NB4 (cell line): ENCODE results near the gene BPIFB3.

Source experiments
- DNase-seq: peaks from one replicate; pipeline ENCODE4 v3.0.0; 2010; ENCODE audit warnings: low read depth
- H3K4me3 ChIP-seq: one replicate; pipeline ENCODE4 v1.5.1; 2011; ENCODE audit warnings: mild to moderate bottlenecking, low read depth, low read length, moderate library complexity
- CTCF ChIP-seq: IDR thresholded peaks from one replicate; pipeline ENCODE4 v1.5.1; 2012; ENCODE audit warnings: low read depth, low read length
- MAX ChIP-seq: IDR thresholded peaks from 2 replicates; pipeline ENCODE4 v1.6.1; 2011; ENCODE audit warnings: low read depth, low read length
- MYC ChIP-seq: IDR thresholded peaks from 2 replicates; pipeline ENCODE4 v1.6.1; 2011; ENCODE audit warnings: low read depth, low read length
- POLR2A ChIP-seq: IDR thresholded peaks from 2 replicates; pipeline ENCODE4 v1.6.1; 2011; ENCODE audit warnings: mild to moderate bottlenecking; ENCODE audit not compliant: insufficient read length; ENCODE audit errors: extremely low read depth

BPIFB3 gene

GRCh38 chr20:33028875-33029274 is 24.8 kb upstream of the BPIFB3 start:
- TF ChIP-seq MYC (no peak), POLR2A (no peak), CTCF (no peak), MAX (no peak)
- no peak overlapping the region for H3K4me3 ChIP-seq
- DNase-seq, result no peak

- no peak overlapping the region for H3K4me3 ChIP-seq
- no peak for DNase-seq
- no peak for TF ChIP-seq CTCF
- no peak for TF ChIP-seq MAX
- TF ChIP-seq MYC, result no peak
- no peak for TF ChIP-seq POLR2A
Measured at GRCh38 chr20:33030076-33030475, 23.6 kb upstream of the BPIFB3 start.

- DNase-seq, result no peak
- H3K4me3 ChIP-seq, result no peak overlapping the region
- TF ChIP-seq POLR2A, result no peak
- no peak for TF ChIP-seq MYC
- TF ChIP-seq MAX, result no peak
- no peak for TF ChIP-seq CTCF
Measured at GRCh38 chr20:33030569-33030968, 23.1 kb upstream of the BPIFB3 start.

- no peak within 1 kb of the TSS for H3K4me3 ChIP-seq
- TF ChIP-seq POLR2A, result no peak
- no peak for TF ChIP-seq CTCF
- no peak for TF ChIP-seq MYC
- no peak for TF ChIP-seq MAX
- DNase-seq, result no peak
Measured at GRCh38 chr20:33031531-33031930, 22.2 kb upstream of the BPIFB3 start, which contains the start of gene BPIFB6. Gene BPIFB6 (plus strand): TSS chr20:33031648. CDS start chr20:33031648, 0 bp downstream.

GRCh38 chr20:33032555-33032954 is 21.1 kb upstream of the BPIFB3 start:
- no peak for DNase-seq
- no peak overlapping the region for H3K4me3 ChIP-seq
- TF ChIP-seq CTCF (no peak), MYC (no peak), MAX (no peak), POLR2A (no peak)

GRCh38 chr20:33033381-33033780 is 20.3 kb upstream of the BPIFB3 start:
- H3K4me3 ChIP-seq, result no peak overlapping the region
- TF ChIP-seq POLR2A (no peak), CTCF (no peak), MAX (no peak), MYC (no peak)
- DNase-seq, result no peak
